ENCODE results near the gene CACNG1. TPM values are rescaled to one million over a fixed set of nuclear protein-coding genes. Genes with fewer than 3 reads are reported as not detected.

The CACNG1 gene
- polyA plus RNA-seq, 1 experiment, result not detected

DNA sequence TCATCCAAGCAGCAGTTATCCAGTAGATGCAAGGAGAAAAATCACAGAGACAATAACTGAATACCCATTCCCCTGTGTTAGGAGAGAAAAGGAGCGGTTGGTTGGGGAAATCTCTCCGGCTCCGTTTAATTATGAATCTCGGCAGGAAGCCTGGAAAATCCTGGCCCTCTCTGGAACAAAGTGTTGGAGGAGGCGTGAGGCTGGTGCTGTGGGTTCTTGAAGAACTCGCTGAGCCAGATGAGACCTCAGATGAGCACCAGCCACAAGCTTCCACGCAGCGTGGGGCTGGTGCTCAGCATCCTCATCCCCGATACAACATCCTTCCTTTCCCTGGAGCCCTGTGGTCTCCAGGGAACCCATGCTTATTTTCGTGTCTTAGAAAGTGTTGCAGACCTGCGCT lies 40.2 kb upstream of the CACNG1 start:
- no peak for TF ChIP-seq CTCF (IDR thresholded peaks at IDR 0.05; ENCODE audit: low read depth, low read length)
- H3K4me3 ChIP-seq (ENCODE audit: low read depth, low read length), result no peak overlapping the region
- H3K9me3 ChIP-seq (ENCODE audit: control insufficient read depth, insufficient read depth, low read length), result peaks cover 6% of the 10 kb centered on the region
- no peak for DNase-seq (ENCODE audit: low read depth, low spot score)
- H3K27me3 ChIP-seq (ENCODE audit: control insufficient read depth, insufficient read depth, low read length), result peaks cover 42% of the 10 kb centered on the region
- POLR2A ChIA-PET, result no interaction called here
- CTCF ChIA-PET, result interaction anchor here (0.6 kb wide), 1 partner anchor 214 kb away, joined by 3 read pairs; no protein-coding TSS in a partner anchor
- H3K27ac ChIP-seq (ENCODE audit: low read depth, low read length), result no peak overlapping the region

DNA sequence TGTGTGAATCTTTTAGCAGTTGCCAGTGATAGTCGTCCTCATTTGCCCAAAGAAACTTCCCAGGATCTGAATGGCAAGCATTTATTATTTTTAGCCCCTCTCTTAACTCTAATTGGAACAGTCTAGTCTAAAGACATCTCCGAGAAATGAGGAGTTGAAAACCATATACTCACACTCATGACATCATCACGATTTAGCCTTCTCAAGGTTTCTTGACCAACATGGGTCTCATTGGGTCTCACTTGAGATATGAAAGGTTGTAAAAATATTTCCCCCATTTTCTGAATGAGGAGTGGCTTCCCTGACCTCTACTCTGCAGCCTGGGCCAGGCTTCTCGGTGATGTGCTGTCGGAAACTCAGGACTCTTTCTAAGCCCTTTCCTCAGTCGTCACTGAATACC lies 37.1 kb upstream of the CACNG1 start:
- ChIA-PET CTCF (no interaction called here), POLR2A (no interaction called here)
- TF ChIP-seq CTCF (IDR thresholded peaks at IDR 0.05; ENCODE audit: low read depth, low read length), result no peak

GRCh38 chr17:67008101-67008500 lies 36.3 kb upstream of the CACNG1 start:
- CTCF ChIA-PET, result no interaction called here
- peaks cover 41% of the 10 kb centered on the region for H3K27me3 ChIP-seq (ENCODE audit: control insufficient read depth, insufficient read depth, low read length)
- no peak for TF ChIP-seq CTCF (IDR thresholded peaks at IDR 0.05; ENCODE audit: low read depth, low read length)

More for the DNA sequence above, 37.1 kb upstream of the CACNG1 start:
- DNase-seq (ENCODE audit: low read depth, low spot score), result no peak
- H3K4me3 ChIP-seq (ENCODE audit: low read depth, low read length), result no peak overlapping the region
- no peaks in the 10 kb centered on the region; the same call in 1 of the 2 replicates for H3K9me3 ChIP-seq (ENCODE audit: control insufficient read depth, insufficient read depth, low read length)
- peaks cover 49% of the 10 kb centered on the region for H3K27me3 ChIP-seq (ENCODE audit: control insufficient read depth, insufficient read depth, low read length)
- no peak overlapping the region for H3K27ac ChIP-seq (ENCODE audit: low read depth, low read length)

GRCh38 chr17:67011527-67012175 lies 32.7 kb upstream of the CACNG1 start:
- ChIA-PET POLR2A (no interaction called here), CTCF (no interaction called here)
- H3K27me3 ChIP-seq (ENCODE audit: control insufficient read depth, insufficient read depth, low read length), result peaks cover 26% of the 10 kb centered on the region
- DNase-seq (ENCODE audit: low read depth, low spot score), result no peak
- no peak overlapping the region for H3K4me3 ChIP-seq (ENCODE audit: low read depth, low read length)
- H3K27ac ChIP-seq (ENCODE audit: low read depth, low read length), result no peak overlapping the region
- TF ChIP-seq CTCF (IDR thresholded peaks at IDR 0.05; ENCODE audit: low read depth, low read length), result no peak
- H3K9me3 ChIP-seq (ENCODE audit: control insufficient read depth, insufficient read depth, low read length), result no peaks in the 10 kb centered on the region; the same call in 1 of the 2 replicates

More at GRCh38 chr17:67008101-67008500, 36.3 kb upstream of the CACNG1 start:
- no peak for DNase-seq (ENCODE audit: low read depth, low spot score)
- POLR2A ChIA-PET, result no interaction called here
- Histone ChIP-seq H3K27ac (ENCODE audit: low read depth, low read length) (no peak overlapping the region), H3K4me3 (ENCODE audit: low read depth, low read length) (no peak overlapping the region), H3K9me3 (ENCODE audit: control insufficient read depth, insufficient read depth, low read length) (no peaks in the 10 kb centered on the region)

DNA sequence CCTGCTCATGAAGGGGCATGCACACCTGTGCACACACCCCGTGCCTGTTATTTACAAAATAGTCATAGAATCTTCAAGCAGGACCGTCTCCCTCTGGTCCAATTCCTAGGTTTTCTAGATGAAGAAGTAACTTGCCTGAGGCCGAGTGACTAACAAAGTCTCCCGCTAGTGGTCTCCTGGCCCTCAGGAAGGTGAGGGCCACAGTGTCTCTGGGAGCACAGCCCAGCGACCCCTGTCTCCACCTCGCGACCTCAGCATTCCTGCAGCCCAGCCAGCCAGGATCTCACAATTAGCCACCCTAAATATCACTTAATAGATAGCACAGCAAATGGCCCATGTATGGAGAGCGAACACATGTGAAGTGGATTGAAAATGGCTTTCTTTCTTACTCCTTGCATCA lies 30.5 kb upstream of the CACNG1 start:
- ChIA-PET POLR2A (no interaction called here), CTCF (no interaction called here)
- no peaks in the 10 kb centered on the region; the same call in 1 of the 2 replicates for H3K9me3 ChIP-seq (ENCODE audit: control insufficient read depth, insufficient read depth, low read length)
- peaks cover 25% of the 10 kb centered on the region for H3K27me3 ChIP-seq (ENCODE audit: control insufficient read depth, insufficient read depth, low read length)
- H3K27ac ChIP-seq (ENCODE audit: low read depth, low read length), result no peak overlapping the region
- no peak for DNase-seq (ENCODE audit: low read depth, low spot score)
- no peak overlapping the region for H3K4me3 ChIP-seq (ENCODE audit: low read depth, low read length)
- no peak for TF ChIP-seq CTCF (IDR thresholded peaks at IDR 0.05; ENCODE audit: low read depth, low read length)
